Kasumi-1 (cell line): ENCODE results near the gene FMNL1.

Experiments used
- DNase-seq, 2 experiments: peaks; one replicate each; lab custom pipeline; 2025; lab: John Stamatoyannopoulos, UW

The FMNL1 gene

DNA sequence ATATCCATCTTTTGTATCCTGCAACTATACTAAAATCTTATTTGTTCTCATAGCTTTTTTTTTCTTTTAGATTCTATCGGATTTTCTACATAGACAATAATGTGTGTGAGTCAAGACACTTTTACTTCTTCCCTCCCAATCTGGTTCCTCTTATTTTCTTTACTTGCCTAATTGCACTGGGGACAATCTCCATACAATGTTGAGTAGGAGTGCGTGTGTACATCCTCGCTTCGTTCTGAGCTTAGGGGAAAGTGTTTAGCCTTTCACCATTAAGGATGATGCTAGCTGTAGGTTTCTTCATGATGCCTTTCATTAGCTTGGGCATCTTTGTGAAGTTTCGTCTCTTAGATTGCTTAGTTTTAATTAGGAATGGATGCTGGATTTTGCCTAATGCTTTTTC is 37.3 kb downstream of the FMNL1 start:
- peak in 1 of 2 experiments; percentile 6 for DNase-seq

DNA sequence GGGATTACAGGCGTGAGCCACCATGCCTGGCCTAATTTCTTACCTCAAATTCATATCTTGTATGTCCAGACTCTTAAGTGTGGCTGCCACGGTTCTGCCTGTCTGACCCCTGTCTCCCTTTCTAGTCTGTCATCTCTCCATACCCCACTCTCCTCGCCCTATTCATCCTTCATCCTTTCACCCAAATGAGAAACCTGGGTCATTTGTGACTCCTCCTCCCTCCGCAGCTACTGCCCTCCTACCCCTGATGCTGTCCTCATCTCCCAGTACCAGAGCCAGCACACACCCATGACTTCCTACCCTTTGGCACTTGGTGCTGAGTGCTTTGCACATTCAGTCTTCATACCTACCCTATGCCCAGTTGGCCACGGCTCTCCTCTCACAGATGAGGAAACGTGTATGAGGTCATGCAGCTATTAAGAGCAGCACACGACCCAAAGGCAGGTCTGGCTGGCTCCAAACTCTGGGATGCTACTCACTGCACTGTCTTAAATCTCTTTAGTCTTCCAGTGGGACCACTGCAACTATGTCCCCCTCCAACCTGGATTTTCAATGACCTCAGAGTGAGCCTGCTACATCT is 38.6 kb downstream of the FMNL1 start:
- no peak for DNase-seq

DNA sequence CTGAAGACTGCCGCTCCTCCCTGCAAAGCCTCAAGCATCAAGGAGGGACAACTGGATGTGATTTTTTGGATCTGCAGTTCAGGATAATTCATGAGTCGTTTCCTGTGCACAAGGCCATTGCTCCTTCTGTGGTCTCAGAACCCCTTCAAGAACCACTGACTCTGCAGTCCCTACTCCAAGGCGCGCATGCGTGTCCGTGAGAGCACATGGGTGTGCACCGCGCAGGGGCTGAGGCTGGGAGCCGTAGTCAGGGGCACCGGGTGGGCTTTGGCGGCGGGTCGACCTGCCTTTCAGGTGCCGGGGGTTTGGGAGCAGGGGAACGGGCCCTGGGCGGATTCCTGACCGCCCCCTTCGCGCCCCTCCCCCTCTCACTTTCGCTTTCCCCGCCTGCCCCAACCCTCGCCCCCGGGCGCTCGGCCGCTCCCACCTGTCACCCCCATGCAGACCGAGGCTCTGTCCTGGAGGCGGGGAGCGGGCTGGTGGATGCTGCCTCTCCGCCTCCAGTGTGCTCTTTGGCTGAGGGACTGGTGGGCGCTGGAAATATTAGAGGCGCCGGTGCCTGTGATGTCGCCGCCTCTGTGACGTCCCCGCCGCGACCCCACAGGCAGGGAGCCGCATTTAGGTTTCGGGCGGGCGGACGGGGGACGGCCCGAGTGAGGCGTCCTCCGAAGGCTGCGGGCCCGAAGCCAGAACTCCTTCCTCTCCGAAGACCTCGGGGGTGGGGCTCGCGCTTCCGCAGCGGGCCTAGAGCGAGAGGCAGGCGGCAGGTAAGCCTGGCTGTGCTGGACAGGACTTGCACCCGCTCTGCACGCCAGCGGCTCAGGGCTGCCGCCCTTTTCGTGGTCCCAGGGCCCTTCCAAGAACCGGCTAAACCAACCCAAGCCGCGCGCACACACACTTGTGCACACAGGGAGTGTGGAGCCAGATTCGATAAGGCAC is 40.2 kb downstream of the FMNL1 start, which contains the start of gene SPATA32:
Gene SPATA32, minus strand, starts transcription at position 518 of the 939 bp plus-strand sequence. Its CDS starts 78 bp downstream, at position 440.
- DNase-seq, result peak; percentile 42 to 51

DNA sequence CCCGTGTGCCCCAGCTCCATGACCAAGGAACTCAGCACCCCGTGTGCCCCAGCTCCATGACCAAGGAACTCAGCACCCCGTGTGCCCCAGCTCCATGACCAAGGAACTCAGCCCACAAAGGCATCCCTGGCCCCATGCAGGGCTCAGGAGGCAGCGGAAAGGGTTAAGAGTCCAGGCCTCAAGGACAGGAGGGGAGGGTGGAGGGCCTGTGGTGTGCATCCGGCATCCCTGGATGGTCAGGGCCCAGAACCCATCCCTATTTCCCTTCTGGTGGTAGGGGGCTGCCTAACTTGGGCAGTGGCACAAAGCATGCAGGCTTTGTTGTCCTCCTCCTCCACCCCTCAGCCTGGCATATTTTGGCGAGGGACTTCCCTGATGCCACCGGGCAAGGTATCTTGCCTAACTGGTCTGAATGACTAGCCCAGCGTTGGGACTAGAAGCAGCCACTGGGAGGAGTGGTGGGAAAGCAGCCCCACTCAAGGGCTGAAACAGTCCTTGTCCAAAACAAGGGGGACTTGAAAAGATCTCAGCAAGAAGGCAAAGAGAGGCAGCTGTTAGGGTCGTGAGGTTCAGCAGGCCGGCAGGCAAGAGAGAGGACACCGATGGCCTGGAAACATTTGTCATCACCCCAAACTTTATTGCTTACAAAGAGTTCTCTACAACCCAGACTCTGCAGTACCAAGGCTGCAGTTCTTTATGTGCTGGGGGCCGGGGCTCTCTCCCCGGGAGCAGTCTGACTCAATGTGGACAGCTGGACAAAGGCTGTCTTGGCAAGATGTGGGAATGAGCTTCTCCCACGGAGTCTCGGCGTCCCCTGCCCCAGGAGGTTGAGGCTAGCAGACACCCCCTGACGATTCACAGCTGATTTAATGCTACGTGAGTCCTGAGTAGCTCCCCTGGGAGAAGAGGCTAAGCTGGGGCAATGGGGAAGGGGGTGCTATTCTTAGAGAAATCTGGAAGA is 41.1 kb downstream of the FMNL1 start:
- no peak for DNase-seq

DNA sequence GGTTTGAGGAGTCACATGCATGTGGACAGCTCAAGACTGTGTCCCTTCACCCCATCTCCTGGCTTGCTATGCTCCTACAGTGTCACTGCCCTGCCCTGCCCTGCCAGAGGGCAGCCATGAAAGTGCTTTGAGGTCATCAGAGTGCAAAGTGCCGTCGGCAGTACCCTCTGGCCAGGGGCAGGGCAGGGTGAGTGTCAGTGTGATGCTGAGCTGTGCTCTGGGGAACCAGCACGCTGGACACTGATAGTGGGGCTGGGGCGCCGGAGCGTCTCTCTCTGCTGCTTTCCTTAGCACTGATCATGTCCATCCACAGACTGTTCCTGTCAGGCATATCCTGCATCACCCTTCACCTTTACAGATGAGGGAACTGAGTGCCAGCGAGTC is 41.8 kb downstream of the FMNL1 start:
- no peak for DNase-seq

DNA sequence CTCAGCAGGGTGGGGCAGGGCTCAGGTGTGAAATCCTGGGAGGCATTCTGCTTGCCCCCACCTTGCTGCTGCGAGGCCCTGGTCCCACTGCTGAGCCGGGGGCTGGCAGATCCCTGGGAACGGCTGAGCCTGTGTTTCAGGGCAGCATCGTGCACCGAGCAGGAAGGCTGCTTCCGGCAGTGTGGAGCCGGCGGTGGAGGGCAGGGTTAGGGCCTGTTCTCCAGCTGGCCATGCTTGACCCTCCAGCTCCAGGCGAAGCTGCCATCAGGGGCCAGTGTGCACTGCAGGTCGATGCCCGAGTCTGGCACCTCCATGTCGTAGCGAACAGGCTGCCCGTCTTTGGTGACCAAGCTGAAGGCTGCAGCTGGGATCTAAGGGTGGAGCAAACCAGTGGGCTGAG is 42.7 kb downstream of the FMNL1 start:
- no peak for DNase-seq

DNA sequence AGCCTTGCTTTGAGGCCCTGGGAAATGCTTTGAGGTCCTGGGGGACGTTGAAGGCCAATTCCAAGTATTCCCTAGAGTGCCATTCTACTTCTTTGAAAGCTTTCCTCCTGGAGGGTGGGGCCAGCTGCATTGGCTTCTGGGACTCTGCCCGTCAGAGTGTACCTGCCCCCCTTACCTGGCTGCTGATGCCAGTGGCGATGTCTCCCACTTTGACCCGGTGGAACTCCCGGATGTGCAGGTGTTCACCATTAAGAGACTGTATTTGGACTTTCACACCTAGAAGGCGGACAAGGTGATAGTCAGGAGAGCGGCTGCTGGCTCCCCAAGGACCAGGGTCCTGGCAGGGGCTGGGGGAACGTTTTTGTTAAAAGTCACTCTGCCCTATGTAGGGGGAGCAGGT is 43.3 kb downstream of the FMNL1 start:
- DNase-seq, result no peak

DNA sequence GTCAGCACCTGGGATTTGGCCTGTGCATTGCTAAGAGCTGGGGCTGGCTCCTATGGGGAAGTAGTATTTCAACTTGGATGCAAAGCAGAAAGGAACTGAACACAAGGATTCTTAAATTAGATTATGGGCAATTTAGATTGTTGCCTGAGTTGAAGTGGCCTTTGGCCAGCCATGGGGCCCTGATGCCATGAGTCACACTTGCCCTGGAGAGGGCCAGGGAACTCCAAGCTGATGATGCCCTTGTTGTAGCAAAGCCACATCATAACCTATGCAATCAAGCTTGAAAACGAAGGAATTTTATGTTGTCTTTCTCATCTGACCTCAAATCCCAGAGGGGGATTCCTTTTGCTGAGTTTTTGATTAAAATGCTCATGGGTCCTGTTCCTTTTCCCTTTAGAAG is 44.1 kb downstream of the FMNL1 start:
- no peak for DNase-seq

DNA sequence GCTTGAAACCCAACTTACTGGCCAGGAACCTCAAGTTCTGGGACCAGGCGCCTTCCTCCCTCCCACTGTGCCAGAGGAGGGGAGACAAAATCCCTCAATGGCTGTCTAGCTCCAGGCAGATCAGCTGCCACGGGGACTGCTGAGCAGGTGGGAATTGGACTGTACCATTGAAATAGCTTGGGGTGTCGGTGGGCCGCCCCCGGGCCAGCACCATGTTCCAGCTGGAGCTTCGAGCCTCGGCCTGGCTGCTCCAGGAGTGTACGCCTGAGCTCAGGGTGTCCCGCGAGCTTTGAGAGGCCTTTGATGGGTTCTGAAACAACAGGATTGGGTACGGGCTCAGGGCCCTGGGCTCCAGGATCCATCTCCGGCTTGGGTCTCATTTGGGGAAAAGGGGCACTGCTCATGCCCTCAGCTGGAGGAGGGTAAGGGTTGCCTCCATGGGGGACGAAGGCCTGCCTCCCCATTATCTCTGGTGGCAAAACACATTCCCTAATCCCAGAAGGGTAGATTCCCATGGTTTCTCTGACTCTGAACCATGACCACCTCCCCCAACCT is 44.8 kb downstream of the FMNL1 start:
- DNase-seq, result no peak

DNA sequence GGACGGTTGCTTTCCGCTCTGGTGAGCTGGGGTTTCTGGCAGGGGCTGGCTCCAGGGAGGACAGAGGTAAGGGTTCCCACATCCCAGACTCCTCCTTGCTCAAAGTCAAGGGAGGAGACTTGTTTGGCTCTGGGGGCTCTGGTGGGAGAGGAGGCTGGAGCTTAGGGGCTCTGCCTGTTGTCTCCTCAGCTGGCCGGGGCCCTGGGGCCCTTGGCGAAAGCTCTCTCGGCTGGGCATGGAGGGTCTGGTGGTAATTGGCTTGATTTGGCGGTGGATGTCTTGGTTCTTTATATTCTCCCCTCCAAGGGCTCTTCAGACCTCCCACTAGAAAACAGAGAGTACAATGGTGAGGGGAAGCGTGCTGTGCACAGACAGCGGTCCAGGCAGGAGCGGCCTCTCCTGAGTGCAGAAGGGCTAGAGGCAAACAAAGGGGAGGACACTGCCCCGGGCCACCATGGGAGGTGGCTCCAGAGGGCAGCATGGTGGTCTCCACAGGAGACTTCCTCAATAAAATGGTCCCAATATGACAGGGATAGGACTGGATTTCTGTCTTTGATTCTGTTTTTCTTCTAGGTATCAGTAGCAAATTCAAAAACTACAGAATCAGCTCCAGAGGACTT is 45.9 kb downstream of the FMNL1 start:
- no peak for DNase-seq

DNA sequence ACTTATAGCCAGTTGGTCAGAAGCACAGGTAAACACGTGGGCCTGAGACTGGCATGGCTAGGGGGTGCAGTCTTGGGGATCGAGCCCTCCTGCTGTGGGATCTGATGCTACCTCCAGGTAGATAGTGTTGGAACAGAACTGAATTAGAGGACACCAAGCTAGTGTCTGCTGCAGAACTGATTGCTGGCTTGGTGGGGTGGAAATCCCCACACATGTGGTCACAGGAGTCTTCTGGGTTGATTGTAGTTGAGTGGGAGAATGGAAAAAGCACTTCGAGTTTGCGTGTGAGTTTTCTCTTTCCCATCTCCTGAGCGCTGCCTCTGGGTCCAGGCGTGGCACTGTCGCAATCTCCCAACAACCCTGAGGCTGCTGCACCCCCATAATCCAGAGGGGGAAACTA is 48.2 kb downstream of the FMNL1 start:
- DNase-seq, result no peak

DNA sequence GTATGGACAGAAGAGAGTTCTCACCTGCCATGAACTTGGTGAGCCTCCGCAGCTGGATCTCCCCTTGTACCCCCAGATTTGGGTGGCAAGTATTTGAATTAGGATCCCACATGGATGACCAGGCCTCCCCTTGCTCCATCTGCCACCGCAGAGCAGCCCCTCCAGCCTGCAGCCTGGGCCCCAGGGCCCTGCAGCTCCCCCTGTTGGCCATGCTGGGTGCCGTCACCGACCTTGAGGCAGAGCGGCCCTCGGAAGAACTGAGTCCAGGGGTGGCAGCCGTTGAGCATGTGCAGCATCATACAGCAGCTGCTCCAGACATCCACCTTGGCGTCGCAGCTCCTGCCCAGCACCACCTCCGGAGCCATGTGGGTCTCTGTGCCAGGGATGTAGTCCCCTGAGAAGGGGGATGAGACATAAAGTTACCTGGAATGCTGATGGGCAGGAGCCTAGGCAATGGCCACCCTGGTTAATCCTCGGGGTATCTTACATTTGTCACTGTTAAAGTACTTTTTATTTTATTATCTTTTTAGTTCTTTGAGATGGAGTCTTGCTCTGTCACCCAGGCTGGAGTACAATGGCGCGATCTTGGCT is 49.2 kb downstream of the FMNL1 start:
- peak; percentile 38 for DNase-seq

DNA sequence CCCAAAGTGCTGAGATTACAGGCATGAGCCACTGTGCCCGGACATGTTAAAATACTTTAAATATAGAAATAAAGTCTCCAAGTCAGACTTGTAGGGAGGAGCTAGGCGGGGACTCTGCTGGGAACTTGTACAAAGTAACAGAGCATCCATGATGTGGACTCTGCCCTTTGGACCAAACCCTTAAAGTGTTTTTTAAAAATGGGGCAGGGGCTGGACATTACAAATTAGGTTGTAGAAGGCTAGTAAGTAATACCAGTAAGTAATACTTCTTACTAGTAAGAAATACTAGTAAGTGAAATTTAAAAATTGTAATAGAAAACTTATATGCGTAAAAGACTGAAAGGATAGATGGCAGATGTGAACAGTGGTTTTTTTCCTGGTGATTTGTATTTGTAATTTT is 49.9 kb downstream of the FMNL1 start:
- DNase-seq, result no peak

DNA sequence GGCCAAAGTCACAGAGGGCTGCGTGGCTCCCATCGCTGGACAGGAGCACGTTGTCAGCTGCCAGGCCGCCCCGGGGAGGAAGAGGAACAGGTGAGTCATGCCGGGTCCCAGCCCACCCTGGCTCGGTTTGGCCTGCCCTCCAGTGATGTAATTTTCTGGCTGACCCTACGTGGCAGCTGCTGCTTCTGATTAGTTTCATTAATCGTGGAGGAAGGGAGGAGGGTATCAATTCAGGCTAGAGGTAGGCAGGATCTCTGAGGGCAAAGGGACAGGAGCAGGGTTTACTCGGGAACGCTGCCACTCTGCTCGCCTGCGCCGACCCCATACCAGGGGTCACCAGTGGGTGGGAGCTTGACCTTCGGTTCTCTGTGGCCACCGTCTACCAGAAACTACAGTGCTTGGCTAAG is 51.9 kb downstream of the FMNL1 start:
- DNase-seq, result no peak

DNA sequence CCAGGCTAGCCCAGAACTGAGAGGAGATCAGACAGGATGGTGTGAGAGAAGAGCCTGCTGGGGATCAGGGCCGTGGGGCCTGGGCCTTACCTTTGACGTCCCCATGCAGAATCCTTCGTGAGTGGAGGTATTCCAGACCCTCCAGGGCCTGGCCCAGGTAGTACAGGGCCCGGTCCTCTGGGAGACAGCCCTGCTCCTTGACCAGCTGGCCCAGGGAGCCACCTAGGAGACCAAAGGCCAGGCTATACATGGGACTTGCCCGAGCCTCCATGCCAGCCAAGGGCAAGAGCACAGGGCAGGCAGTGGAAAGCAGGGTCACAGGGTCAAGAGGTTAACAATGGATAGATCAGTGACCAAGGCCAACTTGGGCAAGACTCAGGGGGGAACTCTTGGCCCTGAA is 52.3 kb downstream of the FMNL1 start:
- DNase-seq, result no peak

DNA sequence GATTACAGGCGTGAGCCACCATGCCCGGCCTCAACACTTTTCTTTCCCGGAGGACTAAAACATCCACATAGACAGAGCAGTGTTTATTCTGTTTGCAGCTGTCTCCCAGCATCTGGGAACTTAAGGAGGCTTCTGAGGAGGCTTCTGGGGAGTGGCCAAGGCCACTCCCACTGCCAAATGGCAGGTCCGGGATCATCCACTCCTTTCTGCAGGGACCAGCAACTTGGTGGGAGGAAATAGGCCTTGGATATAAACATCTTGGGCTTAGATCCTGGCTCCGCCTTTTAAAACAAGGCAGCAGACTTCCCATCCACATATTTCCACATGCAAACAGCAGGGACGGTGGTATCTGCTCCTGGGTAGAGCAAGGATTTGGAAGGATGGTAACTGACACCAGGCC is 54.3 kb downstream of the FMNL1 start:
- no peak for DNase-seq

DNA sequence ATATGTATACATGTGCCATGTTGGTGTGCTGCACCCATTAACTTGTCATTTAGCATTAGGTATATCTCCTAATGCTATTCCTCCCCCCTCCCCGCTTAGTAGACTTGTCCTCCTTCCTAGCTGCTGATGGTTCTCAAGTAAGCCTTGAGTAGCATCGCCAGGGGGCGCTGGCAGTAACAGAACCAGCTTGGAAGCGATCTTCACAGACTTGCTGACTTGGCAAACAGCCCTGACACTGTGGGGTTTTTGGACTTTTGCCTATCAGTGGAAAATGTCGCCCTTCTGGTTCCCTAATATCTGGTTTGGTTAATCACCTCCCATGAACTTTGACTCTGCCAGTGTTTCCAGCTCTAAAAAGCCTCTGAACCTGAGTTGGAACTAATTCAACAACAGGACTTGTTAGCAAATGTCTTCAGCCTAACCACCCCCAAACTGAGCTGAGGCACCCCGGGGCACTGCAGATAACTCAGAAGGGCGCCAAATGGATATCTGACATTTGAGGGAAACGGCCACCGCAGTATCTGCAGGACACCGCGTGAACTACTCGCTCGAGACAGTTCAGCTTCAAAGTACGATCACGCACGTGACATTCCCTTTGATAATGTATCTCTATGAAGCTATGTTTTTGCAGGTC is 55.6 kb downstream of the FMNL1 start:
- DNase-seq, result peak; percentile 92 to 97

DNA sequence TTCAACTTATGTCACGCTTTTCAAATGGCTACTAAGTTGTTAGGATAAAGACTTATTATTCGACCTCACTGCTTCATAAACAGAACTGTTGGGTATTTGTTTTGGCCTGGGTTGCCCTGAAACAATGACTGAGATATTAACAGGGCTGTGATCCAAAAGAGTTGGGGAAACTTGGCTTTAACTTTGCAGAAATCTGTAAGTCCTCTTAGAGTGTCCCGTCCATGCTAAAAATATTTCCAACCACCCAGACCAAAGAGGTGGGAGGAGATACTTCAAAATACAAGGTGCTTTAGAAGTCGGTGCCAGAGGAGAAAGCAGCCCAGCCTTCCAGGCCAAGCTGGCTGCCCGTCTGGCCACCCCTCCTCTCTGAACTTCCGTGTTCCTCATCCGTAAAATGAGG is 56.3 kb downstream of the FMNL1 start:
- no peak for DNase-seq

DNA sequence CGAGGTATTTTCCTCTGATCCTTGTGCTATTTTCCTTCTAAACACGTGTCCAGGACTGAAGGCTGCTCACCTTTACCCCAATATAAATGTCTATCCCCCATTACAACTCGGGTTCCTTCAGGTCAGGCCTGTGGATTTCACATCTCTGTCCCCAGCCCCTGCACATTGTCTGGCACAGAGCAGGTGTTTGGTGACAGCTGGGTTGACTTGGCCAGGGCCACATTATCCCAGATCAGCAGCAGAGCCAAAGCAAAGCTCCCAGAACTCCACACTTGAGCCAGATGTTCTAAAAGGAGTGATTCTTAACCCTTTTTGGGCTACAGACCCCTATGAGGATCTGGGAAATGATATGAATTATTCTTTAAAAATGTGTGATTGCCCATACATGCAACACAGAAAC is 58.2 kb downstream of the FMNL1 start:
- no peak for DNase-seq
